NCI-H2081 treated with DMSO at 0.1 percent for 48 hours (cell line): Measurements from ENCODE around the gene ME3.
"Not testable (repeated sequence)": the region's sequence is repeated elsewhere in the genome, so short reads cannot be mapped to it uniquely, and the experiment has no call there.

ENCODE experiments used
- DNase-seq: peaks from one replicate; lab custom pipeline; 2025; lab: John Stamatoyannopoulos, UW

The ME3 gene

DNA sequence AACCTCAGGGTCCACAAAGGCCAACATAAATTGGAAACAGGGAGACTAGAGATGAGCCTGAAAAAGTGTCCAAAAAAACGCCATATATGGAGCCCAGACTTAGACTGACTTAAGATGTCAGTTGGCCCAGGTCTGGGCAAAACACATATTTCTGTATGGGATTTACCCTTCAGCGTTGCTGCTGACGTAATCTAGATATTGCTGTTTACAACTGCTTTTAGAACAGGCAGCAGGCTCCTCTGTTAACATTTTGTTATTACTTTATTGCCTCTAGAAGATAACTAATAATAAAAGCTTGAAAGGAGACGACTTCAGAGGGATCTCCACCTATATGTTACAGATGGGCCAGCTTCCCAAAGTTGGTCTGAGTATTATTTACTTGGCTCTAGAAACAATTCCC lies 8.7 kb downstream of the ME3 start:
- DNase-seq = no peak

GRCh38 chr11:86663291-86663690 lies 9.1 kb downstream of the ME3 start:
- DNase-seq = no peak

DNA sequence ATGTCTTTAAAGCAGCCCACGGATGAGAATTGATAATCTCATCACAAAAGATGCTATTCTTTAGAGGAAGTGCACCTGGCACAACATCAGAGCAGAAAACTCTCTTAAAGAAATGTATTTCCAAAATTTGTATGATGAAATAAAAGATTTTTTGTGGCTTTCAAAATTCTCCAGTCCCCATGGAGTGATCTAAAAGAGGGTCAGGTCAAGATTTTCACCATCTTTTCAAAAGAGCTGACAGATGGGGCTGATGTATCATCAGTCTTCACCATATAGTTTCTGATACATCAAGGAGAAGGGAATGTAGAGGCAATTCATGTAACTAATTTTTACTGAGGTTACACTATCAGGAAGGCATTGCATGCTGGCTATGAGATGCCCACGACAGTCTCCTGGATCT lies 11.7 kb downstream of the ME3 start:
- DNase-seq = no peak

GRCh38 chr11:86660088-86660487 lies 12.3 kb downstream of the ME3 start:
- DNase-seq = no peak

DNA sequence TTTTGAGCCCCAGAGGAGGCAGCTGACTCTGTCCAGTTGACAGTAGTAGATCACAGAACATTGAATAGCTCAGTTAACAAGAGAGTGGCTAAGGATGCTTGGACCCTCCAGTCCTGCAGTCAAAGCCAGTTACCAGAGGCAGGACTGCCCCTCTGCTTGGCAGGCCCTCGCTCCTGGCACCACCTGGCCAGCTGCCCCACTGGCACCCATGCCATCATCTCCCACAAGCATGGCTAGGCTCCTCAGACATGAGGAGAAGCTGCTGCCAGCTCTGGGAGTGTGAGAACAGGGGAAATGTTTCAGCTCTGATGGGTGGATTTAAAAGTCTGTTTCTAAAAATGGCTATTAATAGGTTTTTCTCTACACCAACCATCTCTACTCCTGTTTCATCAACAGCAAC lies 13.9 kb downstream of the ME3 start:
- no peak for DNase-seq

- DNase-seq = not testable (repeated sequence)
Observed at GRCh38 chr11:86645212-86645611, 27.2 kb downstream of the ME3 start.

DNA sequence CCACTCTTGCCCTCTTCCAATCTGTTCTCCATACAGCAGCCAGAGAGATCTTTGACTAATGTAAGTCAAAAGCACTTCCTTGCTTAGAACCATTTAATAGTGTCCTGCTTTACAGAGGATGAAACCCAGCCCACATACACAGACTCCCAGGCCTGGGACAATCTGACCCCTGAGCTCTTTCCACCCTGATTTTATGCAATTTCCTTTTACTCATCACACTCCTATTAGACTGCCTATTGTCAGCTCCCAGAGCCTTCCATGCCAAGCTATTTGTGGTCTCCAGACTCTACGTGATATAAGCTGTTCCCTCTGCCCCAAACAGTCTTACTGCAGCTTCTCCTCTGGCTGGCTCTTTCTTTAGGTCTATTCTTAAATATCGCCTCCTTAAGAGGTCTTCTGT lies 28.1 kb downstream of the ME3 start:
- DNase-seq = no peak

DNA sequence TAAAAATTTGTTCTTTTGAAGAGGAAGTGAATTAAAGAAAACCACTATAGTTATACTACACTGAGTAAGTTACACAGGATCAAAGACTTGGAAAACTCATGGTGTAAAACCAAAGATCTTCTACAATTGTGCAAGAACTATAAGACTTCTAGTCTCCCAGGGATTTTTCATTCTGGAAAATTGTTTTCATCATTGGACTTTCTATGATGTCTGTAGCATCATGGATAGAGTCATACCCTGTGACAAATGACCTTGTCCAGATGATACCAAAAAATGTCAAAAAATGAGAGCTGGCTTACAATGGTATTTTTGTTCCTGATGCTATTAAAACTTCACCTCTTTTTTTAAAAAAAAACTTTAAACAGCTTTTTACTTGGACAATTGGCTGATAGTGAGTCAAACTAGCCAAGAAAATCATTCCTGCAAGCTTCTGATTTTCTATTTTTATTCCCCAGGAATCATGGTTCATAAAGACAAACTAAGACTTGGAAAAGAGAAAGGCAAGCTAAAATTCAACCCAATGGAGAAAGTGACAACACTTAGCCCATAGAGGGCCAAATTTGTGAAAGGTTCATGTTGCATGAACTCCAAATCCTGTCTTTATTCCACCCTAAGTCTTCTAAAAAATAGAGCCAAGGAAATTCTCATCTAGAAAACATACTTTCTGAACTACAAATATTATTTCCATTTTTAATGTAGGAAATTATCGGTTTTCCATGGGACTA lies 30.7 kb downstream of the ME3 start:
- DNase-seq = no peak

DNA sequence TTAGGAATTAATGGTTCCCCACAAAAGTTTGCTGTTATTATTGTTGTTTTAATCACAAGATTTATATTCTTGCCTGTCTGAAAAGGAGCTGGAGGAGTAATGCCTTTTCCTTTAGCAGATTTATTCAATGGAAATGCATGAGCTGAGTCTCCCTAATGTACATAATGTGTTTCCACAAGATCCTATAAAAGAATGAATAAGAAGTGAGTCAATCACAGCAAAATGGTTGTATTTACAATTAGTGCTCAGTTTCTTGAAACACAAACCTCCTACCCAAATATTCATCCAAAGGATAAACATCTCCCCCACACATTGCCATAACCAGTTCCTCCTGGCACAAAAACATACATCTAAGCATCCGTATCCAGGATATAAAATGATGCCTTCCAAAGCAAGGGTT lies 33.3 kb downstream of the ME3 start:
- no peak for DNase-seq

DNA sequence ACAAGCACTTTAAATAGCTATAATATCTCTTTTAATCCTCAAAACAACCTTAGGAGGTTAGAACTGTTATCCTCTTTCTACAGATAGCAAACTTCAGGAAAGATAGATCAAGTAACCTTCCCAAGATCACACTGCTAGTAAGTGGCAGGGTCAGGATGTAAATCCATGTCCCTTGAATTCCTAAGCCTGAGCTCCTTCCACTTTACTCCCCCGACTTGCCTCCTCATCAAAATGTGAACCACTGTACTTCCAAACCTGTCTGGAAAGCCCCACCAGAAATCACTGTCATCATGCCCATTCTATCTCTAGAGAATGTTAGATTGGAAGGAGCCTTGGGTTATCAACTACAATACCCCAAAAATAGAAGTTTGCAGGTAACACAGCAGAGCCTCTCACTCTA lies 33.7 kb downstream of the ME3 start:
- DNase-seq = no peak

- no peak for DNase-seq
Observed at GRCh38 chr11:86637988-86638387, 34.4 kb downstream of the ME3 start.

- DNase-seq = no peak
Observed at GRCh38 chr11:86636275-86636674, 36.1 kb downstream of the ME3 start.

GRCh38 chr11:86632499-86633269 lies 39.7 kb downstream of the ME3 start:
- no peak for DNase-seq

GRCh38 chr11:86630229-86630981 lies 42.0 kb downstream of the ME3 start:
- no peak for DNase-seq

DNA sequence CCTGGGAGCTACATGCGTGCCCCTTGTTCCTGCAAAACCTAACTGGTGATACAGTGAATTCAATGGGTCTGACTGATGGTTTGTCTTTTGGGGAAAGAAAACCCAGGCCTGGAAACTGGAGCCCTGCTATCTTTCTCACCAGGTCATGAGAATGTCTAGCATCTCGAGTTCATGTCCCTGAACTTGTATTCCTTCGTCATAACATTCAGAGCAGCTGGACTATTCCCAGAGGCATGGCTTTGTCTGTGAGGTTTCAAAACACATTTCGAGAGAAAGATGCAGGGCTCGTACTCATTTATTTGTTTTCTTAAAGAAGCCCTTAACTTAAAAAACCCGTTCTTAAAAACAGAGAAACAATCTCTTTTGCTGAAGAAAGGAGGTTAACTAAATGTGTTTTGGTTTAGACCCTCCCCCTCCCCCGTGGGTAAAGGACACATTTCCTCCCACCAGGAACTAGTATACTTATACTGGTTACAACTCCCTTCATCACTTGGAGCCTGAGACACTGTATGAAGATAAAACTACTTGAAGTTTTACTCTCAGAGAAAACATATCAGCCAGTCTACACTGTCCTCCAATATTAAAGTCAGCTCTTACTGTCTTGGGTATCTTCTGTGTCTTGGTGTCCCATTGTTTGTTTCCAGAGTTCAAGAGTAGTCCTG lies 43.2 kb downstream of the ME3 start:
- no peak for DNase-seq

GRCh38 chr11:86627776-86628455 lies 44.5 kb downstream of the ME3 start:
- DNase-seq = no peak

GRCh38 chr11:86625981-86626380 lies 46.4 kb downstream of the ME3 start:
- no peak for DNase-seq

DNA sequence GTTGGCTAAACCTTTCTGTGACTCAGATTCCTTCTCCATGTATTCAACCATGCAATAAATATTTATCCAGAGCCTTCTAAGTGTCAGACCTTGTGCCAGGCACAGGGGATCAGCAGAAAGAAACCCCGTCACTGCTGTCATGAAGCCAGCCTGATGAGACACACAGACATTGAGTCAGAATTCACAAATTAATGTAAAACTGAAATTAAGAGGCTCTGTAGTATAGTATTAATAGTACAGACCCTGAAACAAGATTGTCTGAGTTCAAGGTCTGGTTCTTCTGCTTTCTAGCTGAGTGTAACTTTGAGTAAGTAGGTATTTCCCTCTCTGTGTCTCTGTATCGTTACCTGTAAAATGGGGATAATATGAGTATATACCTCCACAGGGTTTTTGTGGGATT lies 46.9 kb downstream of the ME3 start:
- no peak for DNase-seq

GRCh38 chr11:86624366-86624765 lies 48.0 kb downstream of the ME3 start:
- no peak for DNase-seq

DNA sequence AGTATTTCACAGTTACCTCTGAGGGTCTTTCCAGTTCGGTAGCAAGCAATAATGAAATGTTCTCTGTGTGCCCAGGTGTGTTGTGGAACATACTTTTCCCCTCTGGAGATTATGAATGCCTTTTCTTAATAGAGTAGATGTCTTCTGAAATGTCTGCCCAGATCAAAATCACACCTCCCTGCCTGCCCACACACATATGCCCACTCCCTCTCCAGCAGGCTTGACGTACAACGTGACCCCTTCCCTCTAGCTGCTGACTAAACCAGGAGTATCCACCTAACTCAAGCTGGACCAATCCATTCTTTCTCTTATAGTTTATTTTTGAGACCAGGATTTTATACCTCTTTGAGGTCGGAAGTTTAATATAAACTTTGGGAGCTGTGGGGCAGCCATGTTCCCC lies 48.7 kb downstream of the ME3 start:
- DNase-seq = no peak

- DNase-seq = no peak
Observed at GRCh38 chr11:86623041-86623621, 49.3 kb downstream of the ME3 start.
